Pancreas (tissue), 10 donors: Measurements from ENCODE around the gene UBAC2. TPM values are rescaled to one million over a fixed set of nuclear protein-coding genes. Genes with fewer than 3 reads are reported as not detected.

Experiments
- ATAC-seq, 4 donors: fragments of 200-7000 bp; cut with Tn5 transposase; one replicate each; pipeline versions ENCODE4 v1.8.0 to v1.9.1; 2020; ENCODE audit warnings: mild to moderate bottlenecking in 4 of 4, moderate library complexity in 4 of 4
- DNase-seq, 6 donors: peaks; one replicate each; pipeline ENCODE4 v3.0.0-alpha.2; 2020
- FAIRE-seq: peaks from 2 replicates; lab custom pipeline; 2012; peaks lifted over from hg19 to GRCh38; lab: Jason Lieb, UNC
- H3K27ac ChIP-seq, 4 donors: fragments of 200-600 bp; sonication (generic); 1 replicate in 3 of 4; 2 replicates in 1 of 4; pipeline versions ENCODE4 v1.5.0 to v1.8.0; 2020
- H3K27me3 ChIP-seq, 4 donors: fragments of 200-600 bp; one replicate each; pipeline ENCODE4 v1.8.0; 2021
- H3K36me3 ChIP-seq, 3 donors: fragments of 200-600 bp; sonication (generic) in 1 of 3; one replicate each; pipeline versions ENCODE4 v1.5.0 to v1.8.0; 2020 to 2021
- H3K4me1 ChIP-seq, 3 donors: fragments of 200-600 bp; one replicate each; pipeline ENCODE4 v1.8.0; 2021
- H3K4me3 ChIP-seq, 4 donors: fragments of 200-600 bp; sonication (generic) in 2 of 4; one replicate each; pipeline versions ENCODE4 v1.5.0 to v1.8.0; 2020 to 2021
- H3K9me3 ChIP-seq, 4 donors: fragments of 200-600 bp; one replicate each; pipeline ENCODE4 v1.8.0; 2021
- CTCF ChIP-seq, 4 donors: fragments of 200-600 bp; sonication (generic) in 3 of 4; IDR thresholded peaks; one replicate each; pipeline versions ENCODE4 v1.5.0 to v1.8.0; 2021; ENCODE audit warnings: antibody characterized with exemption in 4 of 4
- whole genome bisulfite sequencing, 2 donors: extraction: QIAGEN DNeasy Blood & Tissue Kit; methylation state at CpG; one replicate each; pipeline ENCODE4 v1.1.7; 2013; 5-methylcytosine and 5-hydroxymethylcytosine counted together
- intact Hi-C, 3 donors: fragments of 100-400 bp; cut with DNase I; formaldehyde crosslinking; loops; one replicate each; pipeline versions ENCODE4 v1.11.1 to v1.14.2; 2022
- polyA plus RNA-seq, 2 donors: library from polyadenylated mRNA; stranded (reverse); fragments of 200-250 nt; gene quantifications; one replicate each; pipeline ENCODE4 v1.2.3, GENCODE V29; 2013
- total RNA-seq, 6 donors: library from RNA; stranded (reverse); fragmentation: NEBNext Ultra II Directional in 4 of 6; extraction: Animal tissue kit (Norgen Biotek cat#: 25700) in 4 of 6; gene quantifications; one replicate each; pipeline versions ENCODE4 v1.2.1 to v1.2.4, GENCODE V29; 2021 to 2023
- donor health status: healthy with polysubstance abuse.
- donor health status: DM: no; HTN: no; CAD: no; lungs with moderate emphysema.
- donor health status: DM: no; HTN: no; CAD: no.
- donor health status: control.
- donor health status: control.
- donor health status: Bipolar disorder and iron deficiency.
- donor health status: DM: yes; HTN: yes; CAD: no.
- donor health status: DM: no; HTN: no; CAD: no.
- donor health status: DM: no; HTN: no; CAD: no.
- donor health status: DM: yes; HTN: yes; CAD: no.

Gene UBAC2
- total and polyA plus RNA-seq, 8 donors: 17.5 to 29.5 (median 26.9) TPM

- Histone ChIP-seq H3K27me3 (no peaks in the 10 kb centered on the region), H3K4me1 (peaks cover 0 to 14% (median 6%) of the 10 kb centered on the region in 3 donors), H3K36me3 (no peaks in the 10 kb centered on the region), H3K27ac (peak overlapping the region; percentile 82 to 96 (median 93)), H3K4me3 (peak overlapping the region; percentile 73 to 98 (median 89)), H3K9me3 (no peaks in the 10 kb centered on the region)
- DNase-seq (peak in 1 of 6 donors; percentile 71), ATAC-seq (peak; percentile 7 to 20 (median 10)), FAIRE-seq (no peak)
- no peak for TF ChIP-seq CTCF (IDR thresholded peaks at IDR 0.05)
- 4 to 5% methylated on average over 37 of the region's 37 CpGs for WGBS, 2 donors
- intact Hi-C loops: no loop called here
Observed at GRCh38 chr13:99199541-99200431, 868 bp upstream of the UBAC2 start.

- WGBS, 2 donors: 88 to 89% methylated on average over 9 of the region's 9 CpGs
- DNase-seq: no peak
- H3K27ac ChIP-seq: no peak overlapping the region
- FAIRE-seq: no peak
- ATAC-seq: no peak
- no peaks in the 10 kb centered on the region for H3K27me3 ChIP-seq
- H3K4me1 ChIP-seq: peaks cover 0 to 13% (median 6%) of the 10 kb centered on the region in 3 donors
- H3K36me3 ChIP-seq: no peaks in the 10 kb centered on the region
- no peak for TF ChIP-seq CTCF (IDR thresholded peaks at IDR 0.05)
- no peaks in the 10 kb centered on the region for H3K9me3 ChIP-seq
- intact Hi-C loops: no loop called here
- H3K4me3 ChIP-seq: no peak overlapping the region
Observed at GRCh38 chr13:99203601-99204579, 3.2 kb downstream of the UBAC2 start.

GRCh38 chr13:99205621-99206220, 5.1 kb downstream of the UBAC2 start:
- WGBS, 2 donors: 82 to 85% methylated on average over 22 of the region's 22 CpGs
- peaks cover 0 to 11% (median 6%) of the 10 kb centered on the region in 3 donors for H3K4me1 ChIP-seq
- intact Hi-C loops: no loop called here
- no peaks in the 10 kb centered on the region for H3K36me3 ChIP-seq
- no peak for DNase-seq
- no peak for ATAC-seq
- H3K9me3 ChIP-seq: no peaks in the 10 kb centered on the region
- H3K4me3 ChIP-seq: no peak overlapping the region
- no peak for TF ChIP-seq CTCF (IDR thresholded peaks at IDR 0.05)
- no peak for FAIRE-seq
- no peak overlapping the region for H3K27ac ChIP-seq
- H3K27me3 ChIP-seq: no peaks in the 10 kb centered on the region

GRCh38 chr13:99206226-99206625, 5.6 kb downstream of the UBAC2 start:
- no peak for TF ChIP-seq CTCF (IDR thresholded peaks at IDR 0.05)
- WGBS, 2 donors: 92 to 96% methylated on average over 8 of the region's 8 CpGs
- DNase-seq: no peak

More at GRCh38 chr13:99206226-99206625, 5.6 kb downstream of the UBAC2 start:
- intact Hi-C loops: no loop called here
- Histone ChIP-seq H3K4me1 (peaks cover 0 to 11% (median 6%) of the 10 kb centered on the region in 3 donors), H3K4me3 (no peak overlapping the region), H3K27ac (no peak overlapping the region), H3K36me3 (no peaks in the 10 kb centered on the region), H3K27me3 (no peaks in the 10 kb centered on the region), H3K9me3 (no peaks in the 10 kb centered on the region)
- no peak for ATAC-seq
- FAIRE-seq: no peak
